HepG2 (cell line): Measurements from ENCODE around the gene MFSD11. TPM values are rescaled to one million over a fixed set of nuclear protein-coding genes. Genes with fewer than 3 reads are reported as not detected.

Experiments used
- ATAC-seq: fragments of 200-7000 bp; cut with Tn5 transposase; 3 replicates; pipeline ENCODE4 v1.9.1; 2020; ENCODE audit warnings: mild to moderate bottlenecking, moderate library complexity
- BruUV-seq: library from RNA; stranded (reverse); fragments of 400-500 nt; replicated peaks from 2 replicates; lab custom pipeline; 2021; lab: Mats Ljungman, UMichigan
- CTCF ChIA-PET: fragments of 300-600 bp; formaldehyde crosslinking; extraction: SDS; loops from one replicate; lab custom pipeline; 2021; ENCODE audit warnings: low total read pairs, inconsistent platforms, low intra/inter-chr PET ratio; lab: Yijun Ruan, JAX
- POLR2A ChIA-PET: fragments of 350-600 bp; sonication (Branson Sonifier 250); formaldehyde crosslinking; loops from one replicate; lab custom pipeline; 2020; ENCODE audit warnings: antibody characterized with exemption, inconsistent platforms; lab: Yijun Ruan, JAX
- DNase-seq: peaks from one replicate; pipeline ENCODE4 v3.0.0-alpha.2; 2015; ENCODE audit warnings: low spot score
- FAIRE-seq: peaks from 3 replicates; lab custom pipeline; 2011; peaks lifted over from hg19 to GRCh38; lab: Jason Lieb, UNC
- H2AFZ ChIP-seq: one replicate; pipeline ENCODE4 v1.6.1; 2011; ENCODE audit warnings: low read length, inconsistent platforms
- H3K27ac ChIP-seq: fragments of 300-600 bp; 3 replicates; pipeline ENCODE4 v1.8.0; 2011; ENCODE audit warnings: mixed run types, mild to moderate bottlenecking, mixed read lengths, low read length, inconsistent platforms; ENCODE audit not compliant: insufficient read depth; ENCODE audit errors: extremely low read length
- H3K27me3 ChIP-seq, 2 experiments: fragments of 200-600 bp in 1 of 2; 2 replicates in 1 of 2; 3 replicates in 1 of 2; pipeline versions ENCODE4 v1.6.0 to v1.8.0; 2011; ENCODE audit warnings: low read length in 2 of 2, mild to moderate bottlenecking in 2 of 2, moderate library complexity in 2 of 2, inconsistent platforms in 1 of 2; ENCODE audit not compliant: insufficient read depth in 2 of 2, control insufficient read depth in 1 of 2
- H3K36me3 ChIP-seq, 2 experiments: fragments of 200-600 bp in 1 of 2; replicated peaks in 1 of 2; 2 replicates in 1 of 2; 3 replicates in 1 of 2; pipeline versions ENCODE4 v1.5.1 to v1.8.0; 2011; ENCODE audit warnings: low read length in 2 of 2, inconsistent platforms in 1 of 2; ENCODE audit not compliant: insufficient read depth in 2 of 2, control insufficient read depth in 1 of 2
- H3K4me1 ChIP-seq: 2 replicates; pipeline ENCODE4 v1.5.1; 2012; ENCODE audit warnings: low read length, inconsistent platforms; ENCODE audit not compliant: insufficient read depth
- H3K4me2 ChIP-seq: 2 replicates; pipeline ENCODE4 v1.6.0; 2011; ENCODE audit warnings: low read depth, low read length, inconsistent platforms
- H3K4me3 ChIP-seq, 3 experiments: fragments of 200-600 bp in 1 of 3; sonication (generic), shearing (Covaris generic) in 1 of 3; replicated peaks in 1 of 3; 2 replicates each; pipeline ENCODE4 v1.5.1; 2011 to 2016; ENCODE audit warnings: low read length in 3 of 3, inconsistent platforms in 2 of 3, low read depth in 2 of 3, mild to moderate bottlenecking in 2 of 3, control low read depth in 1 of 3, mixed read lengths in 1 of 3; ENCODE audit not compliant: insufficient read depth in 1 of 3
- H3K79me2 ChIP-seq: one replicate; pipeline ENCODE4 v1.6.1; 2011; ENCODE audit warnings: low read length, inconsistent platforms; ENCODE audit not compliant: insufficient read depth
- H3K9ac ChIP-seq: 2 replicates; pipeline ENCODE4 v1.6.0; 2011; ENCODE audit warnings: mild to moderate bottlenecking, low read depth, low read length, inconsistent platforms; ENCODE audit not compliant: insufficient read depth
- H3K9me3 ChIP-seq: 2 replicates; pipeline ENCODE4 v1.5.1; 2012; ENCODE audit warnings: mild to moderate bottlenecking, low read length
- H4K20me1 ChIP-seq: 2 replicates; pipeline ENCODE4 v1.6.0; 2011; ENCODE audit warnings: inconsistent platforms, mild to moderate bottlenecking, low read length, moderate library complexity; ENCODE audit not compliant: insufficient read depth
- CBX2 ChIP-seq, 2 experiments: fragments of 200-600 bp in 1 of 2; sonication (generic); formaldehyde crosslinking in 1 of 2; IDR thresholded peaks; 2 replicates each; pipeline versions ENCODE4 v1.7.0 to v1.8.1; 2018 to 2022; ENCODE audit warnings: low read depth in 2 of 2, low read length in 1 of 2, mild to moderate bottlenecking in 1 of 2, missing genetic modification reagents in 1 of 2
- CHCHD3 ChIP-seq: sonication (generic); formaldehyde crosslinking; IDR thresholded peaks from 2 replicates; pipeline ENCODE4 v1.8.0; 2022; ENCODE audit warnings: mild to moderate bottlenecking, missing genetic modification reagents, moderate library complexity
- FOXP1 ChIP-seq, 2 experiments: fragments of 450-650 bp in 1 of 2; IDR thresholded peaks; 2 replicates each; pipeline ENCODE4 v1.6.1; 2017 to 2018; ENCODE audit warnings: antibody characterized with exemption in 1 of 2
- MAF1 ChIP-seq: sonication (generic); formaldehyde crosslinking; IDR thresholded peaks from 2 replicates; pipeline ENCODE4 v1.5.0; 2020; ENCODE audit warnings: missing genetic modification reagents, borderline replicate concordance
- MEIS2 ChIP-seq: sonication (generic); formaldehyde crosslinking; IDR thresholded peaks from 2 replicates; pipeline ENCODE4 v1.9.0; 2021; ENCODE audit warnings: mild to moderate bottlenecking, missing genetic modification reagents
- MTF1 ChIP-seq: sonication (generic); formaldehyde crosslinking; IDR thresholded peaks from 2 replicates; pipeline ENCODE4 v1.5.0; 2020; ENCODE audit warnings: missing genetic modification reagents
- ZKSCAN5 ChIP-seq: sonication (generic); formaldehyde crosslinking; IDR thresholded peaks from 2 replicates; pipeline ENCODE4 v1.5.1; 2020; ENCODE audit warnings: mild to moderate bottlenecking, missing genetic modification reagents
- ZNF329 ChIP-seq: sonication (generic); formaldehyde crosslinking; IDR thresholded peaks from 2 replicates; pipeline ENCODE4 v1.9.0; 2021; ENCODE audit warnings: low read depth, mild to moderate bottlenecking, missing genetic modification reagents
- ZNF331 ChIP-seq: sonication (generic); formaldehyde crosslinking; IDR thresholded peaks from 2 replicates; pipeline ENCODE4 v1.4.0; 2020; ENCODE audit warnings: missing genetic modification reagents
- ZNF547 ChIP-seq: sonication (generic); formaldehyde crosslinking; IDR thresholded peaks from 2 replicates; pipeline ENCODE4 v1.5.1; 2020; ENCODE audit warnings: mild to moderate bottlenecking, missing genetic modification reagents
- ZNF704 ChIP-seq: sonication (generic); formaldehyde crosslinking; IDR thresholded peaks from 2 replicates; pipeline ENCODE4 v1.8.1; 2023; ENCODE audit warnings: mild to moderate bottlenecking, inconsistent platforms, moderate library complexity, missing genetic modification reagents, borderline replicate concordance
- ZNF879 ChIP-seq: sonication (generic); formaldehyde crosslinking; IDR thresholded peaks from 2 replicates; pipeline ENCODE4 v1.8.1; 2023; ENCODE audit warnings: missing genetic modification reagents
- WGBS: methylation state at CpG from one replicate; pipeline ENCODE4 v1.1.6; 2017; ENCODE audit warnings: low lambda C conversion rate; 5-methylcytosine and 5-hydroxymethylcytosine counted together
- in situ Hi-C: cut with HindIII; loops from 2 replicates; pipeline ENCODE4 v1.10.0; 2017; ENCODE audit warnings: low pct_unique_long_range_greater_than_20kb; ENCODE audit not compliant: extremely low pct_ligation_motif_present
- intact Hi-C: fragments of 100-400 bp; cut with micrococcal nuclease; formaldehyde crosslinking; loops from one replicate; pipeline ENCODE4 v1.10.0; 2022; ENCODE audit not compliant: unreplicated experiment
- polyA plus RNA-seq, 8 experiments: library from polyadenylated mRNA; depleted of rRNA in 3 of 8; stranded (reverse) in 7 of 8; unstranded in 1 of 8; fragments of >200 nt; fragmentation: Illumina TruSeq in 4 of 8; extraction: Trizol in 4 of 8; gene quantifications; 2 replicates each; pipeline versions ENCODE4 v1.2.1 to v1.2.3, GENCODE V29; 2011 to 2016; ENCODE audit warnings: low read depth in 4 of 8, missing spikeins in 1 of 8, mixed read lengths in 1 of 8; ENCODE audit not compliant: insufficient read depth in 1 of 8
- total RNA-seq, 5 experiments: library from RNA; depleted of rRNA; stranded (reverse); fragments of >200 nt; fragmentation: Illumina TruSeq; extraction: Trizol; gene quantifications; 2 replicates each; pipeline ENCODE4 v1.2.3, GENCODE V29; 2016; ENCODE audit warnings: low read depth in 1 of 5
- TF ChIP-seq, protein P1 (sequence below): sonication (generic); IDR thresholded peaks from 2 replicates; pipeline ENCODE4 v1.6.1; 2016; ENCODE audit warnings: low read depth, borderline replicate concordance
- TF ChIP-seq, protein P2 (sequence below): sonication (generic); formaldehyde crosslinking; IDR thresholded peaks from 2 replicates; pipeline ENCODE4 v1.8.0; 2022; ENCODE audit warnings: missing genetic modification reagents, mild to moderate bottlenecking, moderate library complexity, borderline replicate concordance

The MFSD11 gene
- total and polyA plus RNA-seq, 2 of the 13 experiments (the other 11 are each of a cell fraction or from before 2014, with no cell fraction given) = 26.1 to 36.3 TPM

DNA sequence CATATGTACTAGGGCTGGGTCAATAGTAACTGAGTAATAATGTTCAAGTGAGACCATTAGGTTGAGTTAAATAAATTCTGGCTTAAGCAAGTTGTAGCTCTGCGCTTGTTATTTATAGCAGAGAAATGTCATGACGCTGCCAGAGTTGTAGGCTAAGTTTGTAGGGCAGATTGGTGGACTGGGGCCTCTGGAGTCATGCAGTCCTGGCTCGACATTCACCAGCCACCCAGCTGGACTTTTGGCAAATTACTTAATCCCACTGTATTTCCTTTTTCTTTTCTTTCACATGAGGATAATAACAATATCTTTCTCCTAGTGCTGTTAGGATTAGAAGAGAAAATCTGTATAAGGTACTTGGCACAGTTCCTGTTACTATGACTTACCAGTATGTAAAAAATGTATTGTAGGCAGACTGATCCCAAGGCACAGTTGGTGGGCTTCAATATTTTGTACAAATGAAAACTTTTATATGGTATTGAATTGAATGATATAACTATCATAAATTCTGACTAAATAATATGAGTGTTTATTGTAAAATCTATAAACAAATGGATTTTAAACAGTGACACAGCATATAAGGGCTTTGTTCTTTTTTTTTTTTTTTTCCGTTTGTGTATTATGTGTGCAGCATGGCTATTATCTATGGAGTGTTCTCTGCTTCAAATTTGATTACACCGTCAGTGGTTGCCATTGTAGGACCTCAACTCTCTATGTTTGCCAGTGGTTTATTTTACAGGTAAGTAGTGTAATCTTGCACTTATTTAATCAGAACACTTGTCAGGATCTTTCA lies 2.6 kb downstream of the MFSD11 start:
- H3K4me2 ChIP-seq = peak overlapping the region; percentile 23; the same call in 1 of the 2 replicates
- WGBS = 96% methylated on average over 5 of the region's 5 CpGs
- ChIA-PET POLR2A (no interaction called here), CTCF (no interaction called here)
- intact Hi-C loops = no loop called here
- no peak overlapping the region for H3K4me3 ChIP-seq
- peaks cover 8% of the 10 kb centered on the region for H4K20me1 ChIP-seq
- H3K27me3 ChIP-seq = peaks cover 0 to 3% of the 10 kb centered on the region in 2 experiments; a peak in 1 of 5 replicates
- peak overlapping the region; percentile 6; the same call in 1 of the 2 replicates for H3K9ac ChIP-seq
- H3K9me3 ChIP-seq = no peaks in the 10 kb centered on the region
- H2AFZ ChIP-seq = no peak overlapping the region
- H3K36me3 ChIP-seq = peaks cover 12 to 28% of the 10 kb centered on the region in 2 experiments
- TF ChIP-seq ZNF329 = no peak
- in situ Hi-C loops = no loop called here
- no peak for FAIRE-seq
- no peak for DNase-seq
- H3K27ac ChIP-seq = no peak overlapping the region
- H3K4me1 ChIP-seq = peaks cover 21% of the 10 kb centered on the region
- no TSS peak for BruUV-seq
- H3K79me2 ChIP-seq = peaks cover 31% of the 10 kb centered on the region
- ATAC-seq = no peak

GRCh38 chr17:76742958-76743357 lies 5.0 kb downstream of the MFSD11 start:
- H3K4me1 ChIP-seq = peaks cover 21% of the 10 kb centered on the region
- peaks cover 0 to 3% of the 10 kb centered on the region in 2 experiments; a peak in 1 of 5 replicates for H3K27me3 ChIP-seq
- FAIRE-seq (no peak), ATAC-seq (no peak), DNase-seq (no peak)
- TF ChIP-seq FOXP1 (IDR thresholded peaks at IDR 0.05) (no peak), FOXP1 (CRISPR knock-in tag; IDR thresholded peaks at IDR 0.05) (no peak), ZNF331 (CRISPR knock-in tag) (no peak), ZNF547 (CRISPR knock-in tag) (no peak), CBX2 (IDR thresholded peaks at IDR 0.05; ENCODE audit: low read depth, low read length) (no peak), CBX2 (CRISPR knock-in tag; IDR thresholded peaks at IDR 0.05; ENCODE audit: low read depth) (no peak), ZKSCAN5 (no peak), ZNF879 (CRISPR knock-in tag) (no peak), ZNF704 (CRISPR knock-in tag) (no peak), MEIS2 (CRISPR knock-in tag) (no peak), MTF1 (CRISPR knock-in tag) (no peak), MAF1 (CRISPR knock-in tag) (no peak), CHCHD3 (CRISPR knock-in tag) (no peak)
- TF ChIP-seq, protein P1, sequence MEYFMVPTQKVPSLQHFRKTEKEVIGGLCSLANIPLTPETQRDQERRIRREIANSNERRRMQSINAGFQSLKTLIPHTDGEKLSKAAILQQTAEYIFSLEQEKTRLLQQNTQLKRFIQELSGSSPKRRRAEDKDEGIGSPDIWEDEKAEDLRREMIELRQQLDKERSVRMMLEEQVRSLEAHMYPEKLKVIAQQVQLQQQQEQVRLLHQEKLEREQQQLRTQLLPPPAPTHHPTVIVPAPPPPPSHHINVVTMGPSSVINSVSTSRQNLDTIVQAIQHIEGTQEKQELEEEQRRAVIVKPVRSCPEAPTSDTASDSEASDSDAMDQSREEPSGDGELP = no peak
- TF ChIP-seq, protein P2, sequence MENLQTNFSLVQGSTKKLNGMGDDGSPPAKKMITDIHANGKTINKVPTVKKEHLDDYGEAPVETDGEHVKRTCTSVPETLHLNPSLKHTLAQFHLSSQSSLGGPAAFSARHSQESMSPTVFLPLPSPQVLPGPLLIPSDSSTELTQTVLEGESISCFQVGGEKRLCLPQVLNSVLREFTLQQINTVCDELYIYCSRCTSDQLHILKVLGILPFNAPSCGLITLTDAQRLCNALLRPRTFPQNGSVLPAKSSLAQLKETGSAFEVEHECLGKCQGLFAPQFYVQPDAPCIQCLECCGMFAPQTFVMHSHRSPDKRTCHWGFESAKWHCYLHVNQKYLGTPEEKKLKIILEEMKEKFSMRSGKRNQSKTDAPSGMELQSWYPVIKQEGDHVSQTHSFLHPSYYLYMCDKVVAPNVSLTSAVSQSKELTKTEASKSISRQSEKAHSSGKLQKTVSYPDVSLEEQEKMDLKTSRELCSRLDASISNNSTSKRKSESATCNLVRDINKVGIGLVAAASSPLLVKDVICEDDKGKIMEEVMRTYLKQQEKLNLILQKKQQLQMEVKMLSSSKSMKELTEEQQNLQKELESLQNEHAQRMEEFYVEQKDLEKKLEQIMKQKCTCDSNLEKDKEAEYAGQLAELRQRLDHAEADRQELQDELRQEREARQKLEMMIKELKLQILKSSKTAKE (CRISPR knock-in tag) = no peak
- in situ Hi-C loops (no loop called here), intact Hi-C loops (no loop called here)
- no peak overlapping the region for H3K27ac ChIP-seq
- no TSS peak for BruUV-seq
- no peaks in the 10 kb centered on the region for H3K9me3 ChIP-seq
- peaks cover 13 to 35% of the 10 kb centered on the region in 2 experiments for H3K36me3 ChIP-seq
- no peak overlapping the region for H3K9ac ChIP-seq
- H3K4me3 ChIP-seq = no peak overlapping the region
- ChIA-PET CTCF (no interaction called here), POLR2A (no interaction called here)
- H4K20me1 ChIP-seq = no peaks in the 10 kb centered on the region
- H3K4me2 ChIP-seq = no peak overlapping the region
- no peak overlapping the region for H2AFZ ChIP-seq
- peaks cover 17% of the 10 kb centered on the region for H3K79me2 ChIP-seq
